NCI-H82 treated with DMSO at 0.1 percent for 48 hours (cell line): ENCODE results near the gene RSAD1.
"Not testable (repeated sequence)": the region's sequence is repeated elsewhere in the genome, so short reads cannot be mapped to it uniquely, and the experiment has no call there.

Experiments used
- DNase-seq: peaks from one replicate; lab custom pipeline; 2025; ENCODE audit not compliant: unreplicated experiment; lab: John Stamatoyannopoulos, UW

The RSAD1 gene

GRCh38 chr17:50472286-50472685 is 6.4 kb upstream of the RSAD1 start:
- no peak for DNase-seq

GRCh38 chr17:50472761-50473161 is 5.9 kb upstream of the RSAD1 start:
- not testable (repeated sequence) for DNase-seq

- no peak for DNase-seq
Measured at GRCh38 chr17:50473901-50474300, 4.8 kb upstream of the RSAD1 start.

GRCh38 chr17:50474523-50474922 is 4.1 kb upstream of the RSAD1 start:
- DNase-seq: no peak

DNA sequence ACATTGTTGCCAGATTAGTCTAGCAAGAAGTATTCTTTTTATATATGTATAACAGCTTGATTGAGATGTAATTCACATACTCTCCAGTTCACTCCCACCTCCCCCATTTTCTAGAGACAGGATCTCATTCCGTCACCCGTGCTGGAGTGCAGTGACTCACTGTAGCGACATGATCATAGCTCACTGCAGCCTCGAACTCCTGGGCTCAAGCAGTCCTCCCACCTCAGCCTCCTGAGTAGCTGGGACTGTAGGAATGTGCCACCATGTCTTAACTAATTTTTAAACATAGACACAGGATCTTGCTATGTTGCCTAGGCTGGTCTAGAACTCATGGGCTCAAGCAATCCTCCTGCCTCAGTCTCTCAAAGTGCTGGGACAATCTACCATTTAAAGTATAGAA is 3.3 kb upstream of the RSAD1 start:
- DNase-seq: no peak

- not testable (repeated sequence) for DNase-seq
Measured at GRCh38 chr17:50475775-50476544, 2.7 kb upstream of the RSAD1 start.

- DNase-seq: no peak
Measured at GRCh38 chr17:50476545-50477315, 1.9 kb upstream of the RSAD1 start.

DNA sequence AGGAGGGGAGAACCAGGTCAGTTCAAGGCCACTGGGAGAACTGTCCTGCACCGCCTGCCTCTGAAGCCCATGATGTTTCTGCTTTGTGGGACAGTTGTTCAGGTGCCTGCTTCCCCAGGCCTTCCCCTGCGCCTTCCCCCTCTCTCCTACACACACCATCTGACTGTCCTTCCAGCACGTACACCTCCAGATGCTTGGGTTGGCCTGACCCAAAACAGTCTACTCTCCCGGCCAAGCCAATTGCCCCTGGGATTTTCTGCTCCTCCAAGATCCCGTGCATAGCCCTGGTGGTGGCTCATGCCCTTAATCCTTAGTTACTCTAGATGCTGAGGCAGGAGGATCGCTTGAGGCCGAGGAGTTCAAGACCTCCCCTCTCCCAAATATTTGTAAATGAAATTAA is 684 bp upstream of the RSAD1 start:
- no peak for DNase-seq

DNA sequence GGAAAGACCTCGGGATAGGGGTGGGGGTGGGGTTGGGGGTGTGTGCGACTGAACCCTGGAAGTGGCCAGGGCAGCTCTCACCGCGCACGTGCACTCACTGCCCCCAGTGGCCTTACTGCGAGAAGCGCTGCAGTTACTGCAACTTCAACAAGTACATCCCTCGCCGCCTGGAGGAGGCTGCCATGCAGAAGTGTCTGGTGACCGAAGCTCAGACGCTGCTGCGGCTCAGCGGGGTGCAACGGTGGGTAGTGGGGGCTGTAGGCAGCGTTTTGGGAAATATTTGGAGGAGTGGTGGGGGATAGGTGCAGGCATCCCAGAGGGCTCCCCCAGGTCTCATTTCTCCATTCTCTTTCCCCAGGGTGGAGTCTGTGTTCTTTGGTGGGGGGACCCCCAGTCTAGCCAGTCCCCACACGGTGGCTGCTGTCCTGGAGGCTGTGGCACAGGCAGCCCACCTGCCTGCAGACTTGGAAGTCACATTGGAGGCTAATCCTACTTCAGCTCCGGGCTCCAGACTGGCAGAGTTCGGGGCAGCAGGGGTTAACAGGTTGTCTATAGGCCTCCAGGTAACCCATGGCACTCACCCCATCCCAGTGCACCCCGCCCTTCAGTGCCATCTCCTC is 972 bp downstream of the RSAD1 start:
- DNase-seq: peak; percentile 43

GRCh38 chr17:50480142-50480764 is 1.6 kb downstream of the RSAD1 start:
- no peak for DNase-seq

- no peak for DNase-seq
Measured at GRCh38 chr17:50480854-50481490, 2.3 kb downstream of the RSAD1 start.

DNA sequence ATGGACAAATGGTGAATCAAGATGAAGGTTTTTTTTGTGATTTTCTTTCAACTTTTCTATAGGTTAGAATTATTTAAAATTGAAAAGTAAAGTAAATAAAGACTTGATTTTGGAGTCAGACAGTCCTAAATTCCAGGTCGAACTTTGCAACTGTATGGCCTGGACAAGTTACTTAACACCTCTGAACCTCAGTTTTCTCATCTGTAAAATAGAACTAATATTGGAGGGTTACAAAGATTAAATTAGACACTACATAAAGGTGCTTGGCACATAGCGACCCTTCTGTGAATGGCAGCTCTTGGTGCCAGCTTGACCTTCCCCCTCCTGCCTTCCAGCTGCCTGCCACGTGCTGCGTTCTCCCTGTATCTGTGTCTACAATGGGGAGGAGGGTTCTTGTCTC is 3.0 kb downstream of the RSAD1 start:
- no peak for DNase-seq

DNA sequence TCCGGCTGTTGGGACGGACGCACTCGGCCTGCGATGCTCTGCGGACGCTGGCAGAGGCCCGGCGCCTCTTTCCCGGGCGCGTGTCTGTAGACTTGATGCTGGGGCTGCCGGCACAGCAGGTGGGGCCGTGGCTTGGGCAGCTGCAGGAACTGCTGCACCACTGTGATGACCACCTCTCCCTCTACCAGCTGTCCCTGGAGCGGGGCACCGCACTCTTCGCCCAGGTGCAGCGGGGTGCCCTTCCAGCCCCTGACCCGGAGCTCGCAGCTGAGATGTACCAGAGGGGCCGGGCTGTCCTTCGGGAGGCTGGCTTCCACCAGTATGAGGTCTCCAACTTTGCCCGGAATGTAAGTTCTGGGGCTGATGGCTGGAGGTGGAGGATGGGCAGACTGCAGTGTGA is 3.5 kb downstream of the RSAD1 start:
- no peak for DNase-seq

DNA sequence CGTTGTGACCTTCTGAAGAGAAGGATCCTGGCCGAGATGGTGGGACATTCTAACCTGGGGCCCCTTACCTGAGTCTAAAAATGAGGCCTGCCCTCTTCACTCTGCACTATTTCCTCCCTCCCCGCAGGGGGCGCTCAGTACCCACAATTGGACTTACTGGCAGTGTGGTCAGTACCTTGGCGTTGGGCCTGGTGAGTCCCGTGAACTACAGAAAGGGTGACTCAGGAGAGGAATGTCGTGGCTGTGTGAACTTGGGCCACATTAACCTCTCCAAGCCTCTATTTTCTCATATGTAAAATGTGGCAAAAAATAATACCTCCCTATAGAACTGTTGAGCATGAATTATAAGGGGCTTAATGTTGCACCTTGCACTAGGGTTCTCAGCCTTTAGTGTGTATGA is 3.9 kb downstream of the RSAD1 start:
- DNase-seq: peak; percentile 12

- no peak for DNase-seq
Measured at GRCh38 chr17:50483266-50483665, 4.6 kb downstream of the RSAD1 start.

- no peak for DNase-seq
Measured at GRCh38 chr17:50484386-50485155, 5.9 kb downstream of the RSAD1 start.

DNA sequence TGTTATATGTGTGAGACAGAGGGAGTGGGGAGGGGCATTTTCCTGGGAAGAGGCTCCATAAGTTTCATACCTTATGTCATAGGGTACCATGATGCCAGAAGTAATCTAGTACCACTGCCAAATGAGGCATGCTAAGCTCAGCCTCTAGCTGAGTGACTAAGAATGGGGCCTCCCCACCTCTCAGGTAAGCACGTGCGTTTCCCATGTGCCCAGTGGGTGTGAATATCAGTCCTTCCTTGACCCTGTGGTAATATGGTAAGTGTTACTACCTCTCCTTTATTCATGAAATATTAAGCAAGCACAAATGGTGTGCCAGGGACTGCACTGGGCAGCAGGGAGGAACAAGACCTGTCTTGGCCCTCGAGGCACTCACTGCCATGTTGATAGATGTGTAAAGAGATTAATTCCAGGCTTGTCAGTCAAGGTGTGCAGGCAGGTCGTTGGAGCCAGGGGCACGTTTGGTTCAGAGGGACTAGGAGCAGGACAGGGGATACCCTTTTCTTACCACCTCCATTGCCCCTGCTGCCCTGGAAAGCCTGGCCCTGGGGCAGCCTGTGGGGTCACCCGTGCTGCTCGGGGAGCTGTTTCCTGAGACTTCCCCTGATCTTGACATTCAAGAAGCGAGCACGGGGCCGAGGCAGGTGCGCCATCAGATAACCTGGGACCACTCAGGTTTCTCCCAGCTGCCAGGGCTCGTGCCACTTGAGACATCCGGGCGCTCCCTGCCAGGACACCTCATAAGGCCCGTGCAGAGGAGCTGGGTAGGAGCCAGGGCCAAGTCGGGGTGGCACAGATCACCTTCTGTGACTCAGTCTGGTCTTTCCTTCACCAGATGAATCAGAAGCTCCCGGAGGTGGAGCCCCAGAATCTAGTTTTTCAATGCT is 8.8 kb downstream of the RSAD1 start:
- no peak for DNase-seq

DNA sequence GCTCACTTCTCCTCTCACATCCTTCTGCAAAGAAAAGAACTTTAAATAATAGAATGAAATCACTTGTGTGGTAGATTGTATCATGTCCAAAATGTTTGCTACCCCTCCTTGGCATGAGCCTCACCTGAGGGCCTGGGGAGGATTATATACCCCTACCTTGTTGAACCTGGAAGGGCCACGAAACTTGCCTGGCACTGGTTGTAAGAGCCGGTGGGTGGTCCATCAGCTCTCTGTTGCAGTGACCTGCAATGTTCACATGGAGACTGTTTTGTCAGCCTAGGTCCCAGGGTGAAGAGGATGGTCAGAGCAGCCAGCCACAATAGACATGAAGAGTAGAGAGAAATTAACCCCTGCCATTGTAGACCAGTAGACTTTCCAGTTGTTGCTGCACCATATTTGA is 10.2 kb downstream of the RSAD1 start:
- no peak for DNase-seq

- no peak for DNase-seq
Measured at GRCh38 chr17:50491505-50491904, 12.8 kb downstream of the RSAD1 start.
